Testis (tissue), 2 donors: Measurements from ENCODE around the gene CDH12.

Experiments used
- POLR2A ChIP-seq: fragments of 450-650 bp; IDR thresholded peaks from one replicate; pipeline ENCODE4 v1.6.1; 2017; ENCODE audit warnings: antibody characterized with exemption, mild to moderate bottlenecking, moderate library complexity
- TF ChIP-seq, protein P1 (sequence below), 3 experiments: fragments of 450-650 bp in 2 of 3; fragments of 200-600 bp in 1 of 3; sonication (generic) in 1 of 3; IDR thresholded peaks; one replicate each; pipeline ENCODE4 v1.5.1; 2016 to 2019; ENCODE audit warnings: antibody characterized with exemption in 3 of 3, mild to moderate bottlenecking in 2 of 3, moderate library complexity in 1 of 3

GRCh38 chr5:21889581-21889980 lies 963.6 kb downstream of the CDH12 start:
- TF ChIP-seq, protein P1, sequence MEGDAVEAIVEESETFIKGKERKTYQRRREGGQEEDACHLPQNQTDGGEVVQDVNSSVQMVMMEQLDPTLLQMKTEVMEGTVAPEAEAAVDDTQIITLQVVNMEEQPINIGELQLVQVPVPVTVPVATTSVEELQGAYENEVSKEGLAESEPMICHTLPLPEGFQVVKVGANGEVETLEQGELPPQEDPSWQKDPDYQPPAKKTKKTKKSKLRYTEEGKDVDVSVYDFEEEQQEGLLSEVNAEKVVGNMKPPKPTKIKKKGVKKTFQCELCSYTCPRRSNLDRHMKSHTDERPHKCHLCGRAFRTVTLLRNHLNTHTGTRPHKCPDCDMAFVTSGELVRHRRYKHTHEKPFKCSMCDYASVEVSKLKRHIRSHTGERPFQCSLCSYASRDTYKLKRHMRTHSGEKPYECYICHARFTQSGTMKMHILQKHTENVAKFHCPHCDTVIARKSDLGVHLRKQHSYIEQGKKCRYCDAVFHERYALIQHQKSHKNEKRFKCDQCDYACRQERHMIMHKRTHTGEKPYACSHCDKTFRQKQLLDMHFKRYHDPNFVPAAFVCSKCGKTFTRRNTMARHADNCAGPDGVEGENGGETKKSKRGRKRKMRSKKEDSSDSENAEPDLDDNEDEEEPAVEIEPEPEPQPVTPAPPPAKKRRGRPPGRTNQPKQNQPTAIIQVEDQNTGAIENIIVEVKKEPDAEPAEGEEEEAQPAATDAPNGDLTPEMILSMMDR (IDR thresholded peaks at IDR 0.05): no peak
- no peak for TF ChIP-seq POLR2A
